Fibroblast of villous mesenchyme (primary cell): ENCODE data around the gene PCSK1. TPM values are rescaled to one million over a fixed set of nuclear protein-coding genes. Genes with fewer than 3 reads are reported as not detected.
A peak's percentile ranks its signal among the peaks of the same experiment; 100 is the strongest.

Source experiments
- DNase-seq: peaks from one replicate; pipeline ENCODE4 v3.0.0-alpha.2; 2010; ENCODE audit warnings: low read depth
- H3K4me3 ChIP-seq: 2 replicates; pipeline ENCODE4 v1.5.1; 2011; ENCODE audit warnings: low read depth, mild to moderate bottlenecking, low read length
- total RNA-seq: library from RNA; depleted of rRNA; stranded (reverse); fragments of >200 nt; gene quantifications from 2 replicates; pipeline ENCODE4 v1.2.3, GENCODE V29; 2012
- TF ChIP-seq, protein P1 (sequence below): IDR thresholded peaks from 2 replicates; pipeline ENCODE4 v1.5.1; 2012; ENCODE audit warnings: low read depth, mild to moderate bottlenecking, low read length; ENCODE audit not compliant: insufficient read depth

The PCSK1 gene
- total RNA-seq, 1 donor: under 0.01 TPM

DNA sequence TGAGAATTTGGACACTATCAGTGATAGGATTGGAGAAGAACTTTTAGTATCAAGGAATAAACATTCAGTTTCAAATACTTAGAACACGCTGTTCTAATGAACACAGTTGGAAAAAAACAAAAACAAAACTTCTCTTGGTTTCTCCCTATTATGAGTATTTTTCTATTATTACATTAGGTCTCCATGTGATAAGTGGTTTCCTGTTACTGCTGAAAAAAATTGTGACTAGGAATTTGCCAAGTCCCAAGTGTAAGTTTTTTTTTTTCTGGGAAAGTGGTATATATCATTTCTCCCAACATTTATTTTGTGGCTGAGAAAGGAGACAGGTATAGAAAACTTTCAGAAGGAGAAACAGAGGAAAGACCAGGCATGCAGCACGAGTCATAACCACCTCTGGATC lies 41.1 kb downstream of the PCSK1 start:
- DNase-seq: no peak
- no peak overlapping the region for H3K4me3 ChIP-seq
- TF ChIP-seq, protein P1, sequence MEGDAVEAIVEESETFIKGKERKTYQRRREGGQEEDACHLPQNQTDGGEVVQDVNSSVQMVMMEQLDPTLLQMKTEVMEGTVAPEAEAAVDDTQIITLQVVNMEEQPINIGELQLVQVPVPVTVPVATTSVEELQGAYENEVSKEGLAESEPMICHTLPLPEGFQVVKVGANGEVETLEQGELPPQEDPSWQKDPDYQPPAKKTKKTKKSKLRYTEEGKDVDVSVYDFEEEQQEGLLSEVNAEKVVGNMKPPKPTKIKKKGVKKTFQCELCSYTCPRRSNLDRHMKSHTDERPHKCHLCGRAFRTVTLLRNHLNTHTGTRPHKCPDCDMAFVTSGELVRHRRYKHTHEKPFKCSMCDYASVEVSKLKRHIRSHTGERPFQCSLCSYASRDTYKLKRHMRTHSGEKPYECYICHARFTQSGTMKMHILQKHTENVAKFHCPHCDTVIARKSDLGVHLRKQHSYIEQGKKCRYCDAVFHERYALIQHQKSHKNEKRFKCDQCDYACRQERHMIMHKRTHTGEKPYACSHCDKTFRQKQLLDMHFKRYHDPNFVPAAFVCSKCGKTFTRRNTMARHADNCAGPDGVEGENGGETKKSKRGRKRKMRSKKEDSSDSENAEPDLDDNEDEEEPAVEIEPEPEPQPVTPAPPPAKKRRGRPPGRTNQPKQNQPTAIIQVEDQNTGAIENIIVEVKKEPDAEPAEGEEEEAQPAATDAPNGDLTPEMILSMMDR: no peak

DNA sequence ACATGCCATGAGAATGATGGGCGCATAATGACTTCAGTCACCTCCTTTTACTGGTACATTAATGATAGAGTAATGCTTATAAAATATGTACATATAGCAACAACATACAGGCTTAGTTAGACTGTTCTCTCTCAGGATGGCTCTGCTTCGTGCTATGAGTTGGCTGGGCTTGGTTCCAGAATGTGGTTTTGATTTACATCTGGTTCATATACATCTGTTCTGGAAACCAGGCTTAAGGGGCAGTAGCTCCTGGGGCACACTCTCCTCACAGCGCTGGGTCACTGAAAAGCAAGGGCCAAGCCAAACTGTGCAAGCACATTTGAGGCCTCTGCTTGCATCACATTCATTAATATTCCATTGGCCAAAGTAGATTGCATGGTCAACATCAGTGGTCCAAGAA lies 44.9 kb downstream of the PCSK1 start:
- H3K4me3 ChIP-seq: no peak overlapping the region
- TF ChIP-seq, protein P1: no peak
- DNase-seq: peak; percentile 65

DNA sequence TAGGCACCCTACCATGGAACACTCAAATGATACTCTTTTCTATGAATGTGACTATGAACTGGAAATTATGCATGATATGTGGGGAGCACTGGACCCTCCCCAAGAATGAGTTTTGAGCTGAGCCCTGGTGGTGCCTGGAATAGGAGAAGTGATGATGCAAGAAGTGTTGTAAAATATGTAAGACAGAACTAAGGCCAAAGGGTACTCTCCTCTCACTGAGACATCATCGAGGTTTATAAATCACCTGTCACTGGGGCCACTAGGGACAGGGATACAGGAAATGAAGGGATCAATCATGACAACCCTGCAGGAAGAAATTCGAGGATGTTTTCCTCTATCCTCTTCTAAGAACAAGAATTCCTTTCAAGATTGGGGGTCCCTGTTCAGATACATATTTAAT lies 45.4 kb downstream of the PCSK1 start:
- TF ChIP-seq, protein P1: no peak
- DNase-seq: peak; percentile 16
- no peak overlapping the region for H3K4me3 ChIP-seq

DNA sequence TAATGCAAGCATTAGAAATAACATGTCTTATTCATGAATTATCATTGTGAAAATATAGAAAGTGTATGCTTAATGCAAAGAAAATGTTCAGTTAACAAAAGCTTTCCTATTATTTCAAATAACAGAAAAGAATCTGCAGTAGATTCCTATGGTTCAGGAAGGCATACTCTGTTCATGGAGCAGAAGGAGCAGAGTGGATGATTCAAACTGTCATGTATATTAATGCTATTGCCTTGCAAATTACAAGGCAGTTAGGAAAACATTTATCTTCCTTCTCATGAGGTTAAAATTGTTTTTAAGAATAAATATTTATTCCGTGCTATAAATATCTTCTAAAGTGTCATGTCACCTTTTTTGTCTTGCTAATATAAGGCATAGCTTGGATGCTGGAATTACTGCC lies 47.5 kb downstream of the PCSK1 start:
- no peak for DNase-seq
- H3K4me3 ChIP-seq: no peak overlapping the region
- TF ChIP-seq, protein P1: no peak

DNA sequence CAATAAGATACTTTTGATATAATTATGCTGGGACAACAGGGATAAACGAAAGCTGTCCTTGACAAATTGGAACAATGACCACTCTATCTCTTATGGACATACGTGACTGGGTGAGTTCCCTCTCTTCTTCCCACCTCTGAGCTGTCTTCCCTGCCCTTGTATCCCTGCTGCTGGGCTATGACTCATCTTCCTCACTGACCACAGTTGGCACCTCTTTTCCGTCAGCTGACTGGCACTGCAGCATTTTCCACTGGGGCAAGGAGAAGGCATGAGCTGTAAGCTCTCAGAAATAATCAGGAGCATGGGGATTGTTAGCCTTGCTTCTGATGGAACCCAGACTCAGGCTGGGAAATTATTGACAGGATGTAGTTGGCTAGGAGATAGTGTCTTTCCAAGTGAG lies 48.7 kb downstream of the PCSK1 start:
- no peak overlapping the region for H3K4me3 ChIP-seq
- TF ChIP-seq, protein P1: no peak
- DNase-seq: peak; percentile 33

DNA sequence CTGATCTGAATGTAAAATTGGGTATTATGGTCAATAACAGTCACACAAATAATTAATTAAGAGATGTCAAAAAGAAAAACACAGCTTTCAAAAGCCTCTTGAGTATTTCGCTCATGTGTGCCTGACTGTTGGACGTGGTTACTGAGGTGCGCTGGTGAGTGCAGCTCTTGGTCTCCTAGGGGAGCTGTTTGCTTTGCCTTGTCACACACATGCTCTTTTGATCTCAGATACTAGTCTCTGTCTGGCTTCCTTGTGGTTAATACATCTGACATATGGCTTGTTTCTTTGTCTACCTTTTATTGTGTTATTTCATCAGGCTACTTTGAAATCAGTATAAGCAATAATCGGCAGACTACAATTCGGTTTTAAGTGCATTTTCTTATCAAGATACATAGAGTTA lies 51.5 kb downstream of the PCSK1 start:
- H3K4me3 ChIP-seq: no peak overlapping the region
- TF ChIP-seq, protein P1: no peak
- DNase-seq: no peak

DNA sequence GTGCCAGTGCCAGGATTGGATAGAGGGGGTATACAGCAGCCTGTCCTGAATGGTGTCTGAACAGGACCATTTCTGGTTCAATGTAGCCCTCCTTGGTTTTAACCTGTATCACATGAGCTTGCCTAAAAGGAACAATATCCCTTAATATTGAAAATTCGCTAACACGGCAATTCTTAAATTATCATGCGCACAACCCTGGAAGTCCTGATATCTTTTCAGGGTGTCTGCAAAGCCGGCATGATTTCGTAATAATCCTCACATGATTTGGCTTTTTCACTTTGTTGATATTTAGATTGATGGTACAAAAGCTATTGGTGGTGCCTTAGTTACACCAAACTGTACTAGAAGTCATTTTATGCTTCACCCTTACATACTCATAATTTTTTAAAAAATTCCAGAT lies 53.2 kb downstream of the PCSK1 start:
- DNase-seq: no peak
- no peak overlapping the region for H3K4me3 ChIP-seq
- TF ChIP-seq, protein P1: no peak
